Measurements from ENCODE around the gene GLT1D1. TPM values are rescaled to one million over a fixed set of nuclear protein-coding genes. Genes with fewer than 3 reads are reported as not detected.
"Not testable (repeated sequence)": the region's sequence is repeated elsewhere in the genome, so short reads cannot be mapped to it uniquely, and the experiment has no call there.

The GLT1D1 gene
- 1.7 TPM for polyA plus RNA-seq (2013, experiment 1 of 2)
- polyA plus RNA-seq (2013, experiment 2 of 2), result 1.4 TPM

GRCh38 chr12:128852885-128853599 is at the start of gene GLT1D1:
Gene GLT1D1, plus strand, starts transcription at chr12:128853478. Its CDS starts 104 bp downstream, at chr12:128853582.
- H3K27ac ChIP-seq (ENCODE audit: low read depth, low read length, severe bottlenecking), result no peak within 1 kb of the TSS
- peak within 1 kb of the TSS; percentile 42 for H3K4me3 ChIP-seq (ENCODE audit: extremely low read depth, insufficient read depth, low read length, poor library complexity, severe bottlenecking)
- no peaks in the 10 kb centered on the region for H3K9me3 ChIP-seq (ENCODE audit: control insufficient read depth, low read length)
- 39 to 51% methylated on average over 31 to 44 of the region's 56 CpGs for WGBS, 2 experiments (ENCODE audit: insufficient coverage in 2 of 2)
- H3K4me1 ChIP-seq (ENCODE audit: control insufficient read depth, insufficient read depth, low read length, poor library complexity, severe bottlenecking), result peaks cover 5% of the 10 kb centered on the region
- H3K36me3 ChIP-seq (ENCODE audit: control insufficient read depth, insufficient read depth, low read length), result no peaks in the 10 kb centered on the region

GRCh38 chr12:128803788-128804187 is 49.5 kb upstream of the GLT1D1 start:
- WGBS, 2 experiments (ENCODE audit: insufficient coverage in 2 of 2), result 94% methylated on average over 7 to 8 of the region's 9 CpGs
- no peaks in the 10 kb centered on the region for H3K9me3 ChIP-seq (ENCODE audit: control insufficient read depth, low read length)
- no peaks in the 10 kb centered on the region for H3K4me1 ChIP-seq (ENCODE audit: control insufficient read depth, insufficient read depth, low read length, poor library complexity, severe bottlenecking)
- no peak overlapping the region for H3K27ac ChIP-seq (ENCODE audit: low read depth, low read length, severe bottlenecking)
- peaks cover 71% of the 10 kb centered on the region for H3K36me3 ChIP-seq (ENCODE audit: control insufficient read depth, insufficient read depth, low read length)
- no peak overlapping the region for H3K4me3 ChIP-seq (ENCODE audit: extremely low read depth, insufficient read depth, low read length, poor library complexity, severe bottlenecking)

DNA sequence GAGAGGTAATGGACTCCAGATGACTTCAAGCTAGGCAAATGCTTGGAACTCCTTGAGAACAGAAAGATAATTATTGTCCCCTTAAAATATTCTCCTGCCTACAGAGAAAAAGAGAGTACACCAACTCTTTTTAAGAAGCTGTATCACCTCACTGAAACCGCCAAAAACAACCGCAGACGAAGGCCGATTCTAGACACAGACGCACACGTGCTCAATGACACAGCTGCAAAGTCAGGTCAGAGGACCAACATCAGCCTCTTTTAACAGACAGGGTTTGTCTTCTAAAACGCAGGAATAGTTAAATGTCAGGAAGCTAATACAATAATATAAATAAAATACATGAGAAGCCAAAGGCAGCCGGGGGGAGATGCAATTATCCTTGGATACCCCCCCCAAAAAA is 48.5 kb upstream of the GLT1D1 start:
- Histone ChIP-seq H3K27ac (ENCODE audit: low read depth, low read length, severe bottlenecking) (no peak overlapping the region), H3K36me3 (ENCODE audit: control insufficient read depth, insufficient read depth, low read length) (peaks cover 73% of the 10 kb centered on the region), H3K9me3 (ENCODE audit: control insufficient read depth, low read length) (no peaks in the 10 kb centered on the region), H3K4me3 (ENCODE audit: extremely low read depth, insufficient read depth, low read length, poor library complexity, severe bottlenecking) (no peak overlapping the region), H3K4me1 (ENCODE audit: control insufficient read depth, insufficient read depth, low read length, poor library complexity, severe bottlenecking) (no peaks in the 10 kb centered on the region)
- 100% methylated on average over 1 of the region's 8 CpGs for WGBS, 2 experiments (ENCODE audit: insufficient coverage in 2 of 2)

- not testable (repeated sequence) for H3K4me1 ChIP-seq (ENCODE audit: control insufficient read depth, insufficient read depth, low read length, poor library complexity, severe bottlenecking); H3K4me3 ChIP-seq (ENCODE audit: extremely low read depth, insufficient read depth, low read length, poor library complexity, severe bottlenecking); H3K9me3 ChIP-seq (ENCODE audit: control insufficient read depth, low read length); H3K27ac ChIP-seq (ENCODE audit: low read depth, low read length, severe bottlenecking)
- H3K36me3 ChIP-seq (ENCODE audit: control insufficient read depth, insufficient read depth, low read length), result peaks cover 73% of the 10 kb centered on the region
- 100% methylated on average over 3 of the region's 5 CpGs; no CpG with 5 or more reads in 1 of the 2 experiments for WGBS, 2 experiments (ENCODE audit: insufficient coverage in 2 of 2)
Measured at GRCh38 chr12:128805406-128805805, 47.9 kb upstream of the GLT1D1 start.

GRCh38 chr12:128806573-128806972 is 46.7 kb upstream of the GLT1D1 start:
- H3K4me3 ChIP-seq (ENCODE audit: extremely low read depth, insufficient read depth, low read length, poor library complexity, severe bottlenecking), result no peak overlapping the region
- H3K36me3 ChIP-seq (ENCODE audit: control insufficient read depth, insufficient read depth, low read length), result peaks cover 61% of the 10 kb centered on the region
- H3K9me3 ChIP-seq (ENCODE audit: control insufficient read depth, low read length), result no peaks in the 10 kb centered on the region
- WGBS, 2 experiments (ENCODE audit: insufficient coverage in 2 of 2), result 70 to 100% methylated on average over 3 to 4 of the region's 9 CpGs
- H3K27ac ChIP-seq (ENCODE audit: low read depth, low read length, severe bottlenecking), result no peak overlapping the region
- H3K4me1 ChIP-seq (ENCODE audit: control insufficient read depth, insufficient read depth, low read length, poor library complexity, severe bottlenecking), result peaks cover 12% of the 10 kb centered on the region

- H3K4me1 ChIP-seq (ENCODE audit: control insufficient read depth, insufficient read depth, low read length, poor library complexity, severe bottlenecking), result peaks cover 12% of the 10 kb centered on the region
- no peak overlapping the region for H3K27ac ChIP-seq (ENCODE audit: low read depth, low read length, severe bottlenecking)
- H3K4me3 ChIP-seq (ENCODE audit: extremely low read depth, insufficient read depth, low read length, poor library complexity, severe bottlenecking), result no peak overlapping the region
- no peaks in the 10 kb centered on the region for H3K9me3 ChIP-seq (ENCODE audit: control insufficient read depth, low read length)
- H3K36me3 ChIP-seq (ENCODE audit: control insufficient read depth, insufficient read depth, low read length), result peaks cover 62% of the 10 kb centered on the region
- WGBS, 2 experiments (ENCODE audit: insufficient coverage in 2 of 2), result 95% methylated on average over 11 to 14 of the region's 14 CpGs
Measured at GRCh38 chr12:128807161-128807724, 46.0 kb upstream of the GLT1D1 start.

DNA sequence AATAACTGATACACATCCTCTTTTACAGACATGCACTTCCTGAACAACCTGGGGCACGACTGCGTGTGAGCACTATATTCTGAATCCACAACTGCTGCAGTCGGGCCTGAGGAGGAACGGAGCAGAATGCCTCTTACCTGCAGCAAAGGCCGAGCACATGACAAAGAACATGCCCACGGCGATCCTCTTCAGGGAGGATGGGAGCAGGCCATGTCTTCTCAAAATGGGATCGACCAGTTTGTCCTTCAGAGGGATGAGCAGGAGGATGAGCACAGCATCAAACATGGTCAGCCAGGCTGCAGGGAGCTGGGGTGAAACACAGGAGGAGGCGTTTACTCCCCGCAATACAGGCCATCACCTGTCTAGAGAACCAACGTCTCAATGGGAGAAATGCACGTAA is 44.6 kb upstream of the GLT1D1 start:
- H3K9me3 ChIP-seq (ENCODE audit: control insufficient read depth, low read length), result no peaks in the 10 kb centered on the region
- no peak overlapping the region for H3K27ac ChIP-seq (ENCODE audit: low read depth, low read length, severe bottlenecking)
- 85 to 90% methylated on average over 12 of the region's 12 CpGs for WGBS, 2 experiments (ENCODE audit: insufficient coverage in 2 of 2)
- H3K36me3 ChIP-seq (ENCODE audit: control insufficient read depth, insufficient read depth, low read length), result peaks cover 64% of the 10 kb centered on the region
- no peak overlapping the region for H3K4me3 ChIP-seq (ENCODE audit: extremely low read depth, insufficient read depth, low read length, poor library complexity, severe bottlenecking)
- peaks cover 12% of the 10 kb centered on the region for H3K4me1 ChIP-seq (ENCODE audit: control insufficient read depth, insufficient read depth, low read length, poor library complexity, severe bottlenecking)

- no peaks in the 10 kb centered on the region for H3K9me3 ChIP-seq (ENCODE audit: control insufficient read depth, low read length)
- 70 to 72% methylated on average over 11 to 12 of the region's 14 CpGs for WGBS, 2 experiments (ENCODE audit: insufficient coverage in 2 of 2)
- H3K36me3 ChIP-seq (ENCODE audit: control insufficient read depth, insufficient read depth, low read length), result peaks cover 67% of the 10 kb centered on the region
- peaks cover 12% of the 10 kb centered on the region for H3K4me1 ChIP-seq (ENCODE audit: control insufficient read depth, insufficient read depth, low read length, poor library complexity, severe bottlenecking)
- peak overlapping the region; percentile 19 for H3K27ac ChIP-seq (ENCODE audit: low read depth, low read length, severe bottlenecking)
- H3K4me3 ChIP-seq (ENCODE audit: extremely low read depth, insufficient read depth, low read length, poor library complexity, severe bottlenecking), result no peak overlapping the region
Measured at GRCh38 chr12:128810182-128811127, 42.8 kb upstream of the GLT1D1 start.

DNA sequence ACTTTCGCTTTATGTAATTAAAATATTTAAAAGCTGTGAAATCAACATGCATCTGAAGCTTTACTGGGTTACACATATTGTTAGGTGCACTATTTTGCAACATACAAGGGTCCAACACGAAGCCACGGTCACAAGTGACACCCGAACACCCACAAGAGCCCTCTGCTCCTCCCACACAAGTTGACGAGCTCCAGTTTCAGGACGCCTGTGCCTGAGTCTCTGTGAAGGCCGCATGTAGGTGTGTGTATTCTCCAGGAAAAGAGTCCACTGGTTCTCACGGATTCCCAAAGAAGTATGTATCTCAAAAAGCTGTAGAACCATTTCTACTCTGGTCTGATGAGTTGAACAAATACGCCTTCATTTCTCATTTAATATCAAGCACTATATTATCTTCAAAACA is 41.5 kb upstream of the GLT1D1 start:
- Histone ChIP-seq H3K36me3 (ENCODE audit: control insufficient read depth, insufficient read depth, low read length) (peaks cover 64% of the 10 kb centered on the region), H3K4me3 (ENCODE audit: extremely low read depth, insufficient read depth, low read length, poor library complexity, severe bottlenecking) (no peak overlapping the region), H3K9me3 (ENCODE audit: control insufficient read depth, low read length) (no peaks in the 10 kb centered on the region), H3K4me1 (ENCODE audit: control insufficient read depth, insufficient read depth, low read length, poor library complexity, severe bottlenecking) (peaks cover 12% of the 10 kb centered on the region), H3K27ac (ENCODE audit: low read depth, low read length, severe bottlenecking) (no peak overlapping the region)
- 82 to 93% methylated on average over 7 to 8 of the region's 9 CpGs for WGBS, 2 experiments (ENCODE audit: insufficient coverage in 2 of 2)

GRCh38 chr12:128813392-128813791 is 39.9 kb upstream of the GLT1D1 start:
- peaks cover 48% of the 10 kb centered on the region for H3K36me3 ChIP-seq (ENCODE audit: control insufficient read depth, insufficient read depth, low read length)
- H3K9me3 ChIP-seq (ENCODE audit: control insufficient read depth, low read length), result no peaks in the 10 kb centered on the region
- H3K4me3 ChIP-seq (ENCODE audit: extremely low read depth, insufficient read depth, low read length, poor library complexity, severe bottlenecking), result no peak overlapping the region
- 97 to 98% methylated on average over 9 to 10 of the region's 10 CpGs for WGBS, 2 experiments (ENCODE audit: insufficient coverage in 2 of 2)
- H3K27ac ChIP-seq (ENCODE audit: low read depth, low read length, severe bottlenecking), result no peak overlapping the region
- peaks cover 25% of the 10 kb centered on the region for H3K4me1 ChIP-seq (ENCODE audit: control insufficient read depth, insufficient read depth, low read length, poor library complexity, severe bottlenecking)
